Left lung (tissue), 10 donors: ENCODE results near the gene ANXA2. TPM values are rescaled to one million over a fixed set of nuclear protein-coding genes. Genes with fewer than 3 reads are reported as not detected.

Experiments used
- ATAC-seq: fragments of 200-7000 bp; cut with Tn5 transposase; one replicate; pipeline ENCODE4 v1.9.1; 2020; ENCODE audit warnings: moderate library complexity
- DNase-seq, 4 donors: peaks; one replicate each; pipeline ENCODE4 v3.0.0-alpha.2; 2013 to 2020
- H3K27ac ChIP-seq, 2 donors: fragments of 200-600 bp; sonication (generic) in 1 of 2; one replicate each; pipeline versions ENCODE4 v1.5.0 to v1.8.0; 2020 to 2021
- H3K27me3 ChIP-seq, 2 donors: fragments of 200-600 bp; sonication (generic) in 1 of 2; one replicate each; pipeline versions ENCODE4 v1.5.0 to v1.8.0; 2020 to 2021
- H3K36me3 ChIP-seq, 2 donors: fragments of 200-600 bp; sonication (generic) in 1 of 2; one replicate each; pipeline versions ENCODE4 v1.5.0 to v1.8.0; 2020 to 2021
- H3K4me1 ChIP-seq, 2 donors: fragments of 200-600 bp; one replicate each; pipeline ENCODE4 v1.8.0; 2021
- H3K4me3 ChIP-seq, 2 donors: fragments of 200-600 bp; sonication (generic) in 1 of 2; one replicate each; pipeline versions ENCODE4 v1.5.0 to v1.8.0; 2020 to 2021; ENCODE audit warnings: mild to moderate bottlenecking in 1 of 2
- H3K9me3 ChIP-seq, 2 donors: fragments of 200-600 bp; sonication (generic) in 1 of 2; one replicate each; pipeline versions ENCODE4 v1.5.0 to v1.8.0; 2020 to 2021
- CTCF ChIP-seq, 2 donors: fragments of 200-600 bp; sonication (generic) in 1 of 2; IDR thresholded peaks; one replicate each; pipeline versions ENCODE4 v1.5.0 to v1.8.0; 2021; ENCODE audit warnings: antibody characterized with exemption in 2 of 2
- intact Hi-C, 2 donors: fragments of 100-400 bp; cut with DNase I; formaldehyde crosslinking; loops; one replicate each; pipeline versions ENCODE4 v1.11.2 to v1.14.2; 2022
- polyA plus RNA-seq, 6 donors: library from polyadenylated mRNA; unstranded; fragments of 120-200 nt; gene quantifications; one replicate each; pipeline ENCODE4 v1.2.1, GENCODE V29; 2013; ENCODE audit not compliant: insufficient read length in 6 of 6
- total RNA-seq, 2 donors: library from RNA; stranded (reverse); fragmentation: NEBNext Ultra II Directional; extraction: Animal tissue kit (Norgen Biotek cat#: 25700); gene quantifications; one replicate each; pipeline ENCODE4 v1.2.1, GENCODE V29; 2021
- donor health status: DM: no; HTN: yes; CAD: no.
- donor health status: DM: no; HTN: no; CAD: no.

ANXA2 gene
- total and polyA plus RNA-seq, 8 donors = 521 to 1,593 (median 699) TPM

GRCh38 chr15:60419753-60420152 lies 22.0 kb upstream of the ANXA2 start:
- no peaks in the 10 kb centered on the region for H3K9me3 ChIP-seq
- peak in 1 of 4 donors; percentile 55 for DNase-seq
- peaks cover 6 to 17% of the 10 kb centered on the region in 2 donors for H3K4me1 ChIP-seq
- no peak overlapping the region for H3K4me3 ChIP-seq
- peak overlapping the region in 1 of 2 donors; percentile 9 for H3K27ac ChIP-seq
- ATAC-seq = peak; percentile 80
- intact Hi-C loops = no loop called here
- no peaks in the 10 kb centered on the region for H3K27me3 ChIP-seq
- H3K36me3 ChIP-seq = peaks cover 0 to 7% of the 10 kb centered on the region in 2 donors
- TF ChIP-seq CTCF (IDR thresholded peaks at IDR 0.05) = no peak

GRCh38 chr15:60418096-60418495 lies 20.3 kb upstream of the ANXA2 start:
- Histone ChIP-seq H3K4me3 (no peak overlapping the region), H3K4me1 (peaks cover 0 to 7% of the 10 kb centered on the region in 2 donors), H3K9me3 (no peaks in the 10 kb centered on the region), H3K27me3 (no peaks in the 10 kb centered on the region), H3K27ac (no peak overlapping the region), H3K36me3 (peaks cover 0 to 7% of the 10 kb centered on the region in 2 donors)
- ATAC-seq (no peak), DNase-seq (no peak)
- no peak for TF ChIP-seq CTCF (IDR thresholded peaks at IDR 0.05)
- intact Hi-C loops = no loop called here

- no peak for ATAC-seq
- Histone ChIP-seq H3K4me3 (no peak overlapping the region), H3K4me1 (peaks cover 0 to 7% of the 10 kb centered on the region in 2 donors), H3K36me3 (peaks cover 0 to under 1% of the 10 kb centered on the region in 2 donors), H3K27ac (no peak overlapping the region), H3K27me3 (no peaks in the 10 kb centered on the region), H3K9me3 (no peaks in the 10 kb centered on the region)
- TF ChIP-seq CTCF (IDR thresholded peaks at IDR 0.05) = no peak
- no peak for DNase-seq
- intact Hi-C loops = no loop called here
Measured at GRCh38 chr15:60417112-60417511, 19.3 kb upstream of the ANXA2 start.

- intact Hi-C loops = no loop called here
- Histone ChIP-seq H3K4me3 (no peak overlapping the region), H3K27me3 (no peaks in the 10 kb centered on the region), H3K4me1 (peaks cover 0 to 7% of the 10 kb centered on the region in 2 donors), H3K36me3 (no peaks in the 10 kb centered on the region), H3K9me3 (no peaks in the 10 kb centered on the region), H3K27ac (no peak overlapping the region)
- DNase-seq (no peak), ATAC-seq (no peak)
- TF ChIP-seq CTCF (IDR thresholded peaks at IDR 0.05) = no peak
Measured at GRCh38 chr15:60416484-60416883, 18.7 kb upstream of the ANXA2 start.

GRCh38 chr15:60414016-60414682 lies 16.4 kb upstream of the ANXA2 start:
- Histone ChIP-seq H3K27ac (peak overlapping the region in 1 of 2 donors; percentile 33), H3K9me3 (no peaks in the 10 kb centered on the region), H3K27me3 (no peaks in the 10 kb centered on the region), H3K36me3 (no peaks in the 10 kb centered on the region), H3K4me3 (no peak overlapping the region), H3K4me1 (peaks cover 0 to 9% of the 10 kb centered on the region in 2 donors)
- peak; percentile 75 for ATAC-seq
- DNase-seq = no peak
- intact Hi-C loops = no loop called here
- no peak for TF ChIP-seq CTCF (IDR thresholded peaks at IDR 0.05)
